Panc1 (cell line): ENCODE measurements around the gene COMMD9.

Experiments
- CTCF ChIP-seq: fragments of 450-650 bp; IDR thresholded peaks from 2 replicates; pipeline ENCODE4 v1.5.1; 2017; ENCODE audit warnings: mild to moderate bottlenecking
- POLR2AphosphoS5 ChIP-seq: IDR thresholded peaks from 2 replicates; pipeline ENCODE4 v1.6.1; 2012; ENCODE audit warnings: mild to moderate bottlenecking, low read depth, low read length, moderate library complexity
- SIN3A ChIP-seq: IDR thresholded peaks from 2 replicates; pipeline ENCODE4 v1.6.1; 2012; ENCODE audit warnings: low read depth, mild to moderate bottlenecking, low read length, moderate library complexity, borderline replicate concordance; ENCODE audit not compliant: insufficient read depth
- TCF7L2 ChIP-seq: IDR thresholded peaks from 2 replicates; pipeline ENCODE4 v1.6.1; 2011; ENCODE audit warnings: mild to moderate bottlenecking, low read depth, low read length, inconsistent platforms
- TF ChIP-seq, protein P1 (sequence below), 2 experiments: IDR thresholded peaks; 2 replicates each; pipeline ENCODE4 v1.6.1; 2011 to 2012; ENCODE audit warnings: low read depth in 2 of 2, control low read depth in 1 of 2, low read length in 1 of 2, mild to moderate bottlenecking in 1 of 2, moderate library complexity in 1 of 2; ENCODE audit not compliant: insufficient read depth in 1 of 2

- TF ChIP-seq CTCF (no peak), SIN3A (no peak), TCF7L2 (no peak), POLR2AphosphoS5 (no peak)
- TF ChIP-seq, protein P1, sequence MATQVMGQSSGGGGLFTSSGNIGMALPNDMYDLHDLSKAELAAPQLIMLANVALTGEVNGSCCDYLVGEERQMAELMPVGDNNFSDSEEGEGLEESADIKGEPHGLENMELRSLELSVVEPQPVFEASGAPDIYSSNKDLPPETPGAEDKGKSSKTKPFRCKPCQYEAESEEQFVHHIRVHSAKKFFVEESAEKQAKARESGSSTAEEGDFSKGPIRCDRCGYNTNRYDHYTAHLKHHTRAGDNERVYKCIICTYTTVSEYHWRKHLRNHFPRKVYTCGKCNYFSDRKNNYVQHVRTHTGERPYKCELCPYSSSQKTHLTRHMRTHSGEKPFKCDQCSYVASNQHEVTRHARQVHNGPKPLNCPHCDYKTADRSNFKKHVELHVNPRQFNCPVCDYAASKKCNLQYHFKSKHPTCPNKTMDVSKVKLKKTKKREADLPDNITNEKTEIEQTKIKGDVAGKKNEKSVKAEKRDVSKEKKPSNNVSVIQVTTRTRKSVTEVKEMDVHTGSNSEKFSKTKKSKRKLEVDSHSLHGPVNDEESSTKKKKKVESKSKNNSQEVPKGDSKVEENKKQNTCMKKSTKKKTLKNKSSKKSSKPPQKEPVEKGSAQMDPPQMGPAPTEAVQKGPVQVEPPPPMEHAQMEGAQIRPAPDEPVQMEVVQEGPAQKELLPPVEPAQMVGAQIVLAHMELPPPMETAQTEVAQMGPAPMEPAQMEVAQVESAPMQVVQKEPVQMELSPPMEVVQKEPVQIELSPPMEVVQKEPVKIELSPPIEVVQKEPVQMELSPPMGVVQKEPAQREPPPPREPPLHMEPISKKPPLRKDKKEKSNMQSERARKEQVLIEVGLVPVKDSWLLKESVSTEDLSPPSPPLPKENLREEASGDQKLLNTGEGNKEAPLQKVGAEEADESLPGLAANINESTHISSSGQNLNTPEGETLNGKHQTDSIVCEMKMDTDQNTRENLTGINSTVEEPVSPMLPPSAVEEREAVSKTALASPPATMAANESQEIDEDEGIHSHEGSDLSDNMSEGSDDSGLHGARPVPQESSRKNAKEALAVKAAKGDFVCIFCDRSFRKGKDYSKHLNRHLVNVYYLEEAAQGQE (IDR thresholded peaks at IDR 0.05; ENCODE audit: insufficient read depth in 1 of 2, low read depth in 2 of 2, low read length in 1 of 2), result no peak
These were observed 25.2 kb upstream of the COMMD9 start for GRCh38 chr11:36314434-36314767.
